HG03060 (cell line): ENCODE results near the gene ALG8.

Experiments
- ATAC-seq: cut with Tn5 transposase; IDR thresholded peaks from one replicate; pipeline ENCODE4 v1.9.1; 2021; ENCODE audit warnings: low read depth, moderate number of reproducible peaks; ENCODE audit not compliant: unreplicated experiment

ALG8 gene

GRCh38 chr11:78161346-78161745 is 21.9 kb upstream of the ALG8 start:
- ATAC-seq, result no peak

GRCh38 chr11:78160557-78160956 is 21.1 kb upstream of the ALG8 start:
- ATAC-seq, result no peak

DNA sequence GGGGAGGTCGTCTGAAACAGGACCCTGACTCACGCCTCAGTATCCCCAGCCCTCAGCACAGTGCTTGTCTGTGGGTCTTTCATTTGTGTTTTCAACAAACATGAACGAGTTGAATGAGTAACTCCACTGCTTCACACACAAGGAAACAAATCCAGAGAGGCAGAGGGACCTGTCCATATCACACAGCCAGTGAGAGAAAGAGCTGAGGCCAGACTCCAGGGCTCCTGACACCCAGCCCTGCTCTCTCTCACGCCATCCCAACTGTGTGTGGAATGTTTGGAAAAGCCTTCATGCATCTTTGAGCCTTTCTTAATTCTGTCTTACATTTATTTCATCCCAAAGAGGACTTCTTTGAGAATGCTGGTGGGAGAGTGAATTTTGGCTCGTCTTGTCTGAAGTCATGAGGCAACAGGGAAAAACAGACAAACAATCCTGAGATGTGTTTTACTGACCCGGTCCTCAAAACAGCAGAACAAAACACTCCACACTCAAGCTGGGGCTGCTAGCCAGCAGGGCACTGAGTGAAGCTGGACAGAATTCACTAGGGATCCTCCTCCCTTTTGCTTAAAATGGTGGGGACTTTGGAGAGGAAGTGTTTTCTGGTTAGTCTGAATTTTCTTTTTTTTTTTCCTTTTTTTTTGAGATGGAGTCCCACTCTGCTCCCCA is 19.7 kb upstream of the ALG8 start:
- ATAC-seq, result no peak

- no peak for ATAC-seq
Observed at GRCh38 chr11:78156127-78156844, 16.9 kb upstream of the ALG8 start.

DNA sequence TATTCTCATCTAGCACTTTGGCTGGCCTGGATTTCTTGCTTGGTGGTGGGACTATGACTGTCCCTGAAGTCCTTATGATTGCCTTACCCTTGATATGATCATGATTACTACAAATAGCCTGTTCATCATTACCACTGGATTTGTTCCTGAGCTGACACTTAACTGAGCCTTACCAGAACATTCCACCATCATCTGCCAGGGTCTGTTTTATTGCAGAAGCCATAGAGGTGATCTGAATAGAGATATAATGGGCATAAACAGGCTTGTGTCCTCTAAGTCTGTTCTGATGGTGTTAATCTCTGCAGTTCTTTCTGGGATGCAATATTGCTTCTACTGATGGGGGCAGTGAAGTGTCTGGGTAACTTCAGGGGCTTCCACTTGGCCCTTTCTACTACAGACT is 12.4 kb upstream of the ALG8 start:
- no peak for ATAC-seq

DNA sequence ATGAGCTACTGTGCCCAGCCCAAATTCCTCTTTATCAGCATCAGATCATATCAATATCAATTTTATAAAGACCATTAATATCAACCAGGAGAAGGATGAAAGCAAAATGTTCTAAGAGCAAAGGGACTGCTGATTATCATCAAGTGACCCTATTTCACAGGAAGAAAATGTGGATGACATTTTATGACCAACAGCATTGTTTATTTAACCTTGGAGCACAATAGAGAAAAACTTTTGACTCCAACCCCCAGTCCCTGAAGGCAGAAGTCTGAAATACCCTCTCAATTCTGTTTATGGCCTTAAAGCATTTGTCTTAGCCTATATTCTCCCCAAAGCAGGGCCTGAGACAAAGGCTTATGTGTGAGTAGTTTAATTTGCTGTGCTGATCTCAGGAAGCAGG is 11.3 kb upstream of the ALG8 start:
- ATAC-seq, result no peak

DNA sequence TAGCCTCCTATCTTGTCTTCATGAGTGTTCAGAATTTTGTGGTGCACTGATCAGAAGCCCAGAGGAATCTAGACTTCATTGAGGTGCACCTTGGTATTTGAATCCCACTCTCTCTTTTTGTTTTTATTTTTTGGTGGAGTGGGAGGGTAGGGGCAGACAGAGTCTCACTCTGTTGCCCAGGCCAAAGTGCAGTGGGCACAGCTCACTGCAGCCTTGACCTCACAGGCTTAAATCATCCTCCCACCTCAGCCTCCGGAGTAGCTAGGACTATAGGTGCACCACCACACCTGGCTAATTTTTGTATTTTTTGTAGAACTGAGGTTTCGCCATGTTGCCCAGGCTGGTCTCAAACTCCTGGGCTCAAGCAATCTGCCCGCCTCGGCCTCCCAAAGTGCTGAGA is 10.9 kb upstream of the ALG8 start:
- ATAC-seq, result no peak

DNA sequence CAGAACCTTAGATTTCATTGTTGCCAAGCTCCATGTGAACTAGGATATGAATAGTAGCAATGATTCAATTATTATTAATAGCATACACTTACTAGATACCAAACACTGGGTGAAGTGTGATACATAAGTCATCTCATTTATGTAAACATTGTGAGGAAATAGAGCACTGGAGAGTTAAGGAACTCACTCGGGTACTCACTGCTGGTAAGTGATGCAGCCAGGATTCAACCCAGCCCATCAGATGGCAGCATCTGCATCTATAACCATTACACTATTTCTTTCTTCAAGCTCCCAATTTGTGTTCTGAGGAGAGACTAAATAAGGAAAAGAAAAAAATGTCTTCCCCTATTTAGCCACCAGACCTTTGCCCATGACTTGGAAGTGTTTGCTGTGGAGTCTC is 10.2 kb upstream of the ALG8 start:
- no peak for ATAC-seq

DNA sequence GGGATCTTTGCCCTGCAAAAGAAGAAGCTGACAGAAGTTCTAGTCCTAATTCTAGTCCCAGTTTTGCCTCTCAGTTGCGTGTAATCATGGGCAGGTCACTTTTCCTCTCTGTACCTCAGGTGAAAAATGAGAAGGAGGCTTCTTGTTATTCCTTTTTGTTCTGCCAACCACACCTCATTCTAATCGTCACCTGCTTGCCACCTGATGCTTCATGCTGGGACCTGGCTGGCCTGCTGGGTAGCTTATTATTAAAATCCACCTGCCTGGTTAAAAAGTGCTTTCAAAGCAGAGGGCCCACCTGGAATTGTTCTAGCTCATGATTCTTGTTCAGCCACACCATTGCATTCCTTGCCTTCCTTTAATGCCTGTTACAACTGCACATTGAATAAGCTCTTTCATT is 8.4 kb upstream of the ALG8 start:
- no peak for ATAC-seq

DNA sequence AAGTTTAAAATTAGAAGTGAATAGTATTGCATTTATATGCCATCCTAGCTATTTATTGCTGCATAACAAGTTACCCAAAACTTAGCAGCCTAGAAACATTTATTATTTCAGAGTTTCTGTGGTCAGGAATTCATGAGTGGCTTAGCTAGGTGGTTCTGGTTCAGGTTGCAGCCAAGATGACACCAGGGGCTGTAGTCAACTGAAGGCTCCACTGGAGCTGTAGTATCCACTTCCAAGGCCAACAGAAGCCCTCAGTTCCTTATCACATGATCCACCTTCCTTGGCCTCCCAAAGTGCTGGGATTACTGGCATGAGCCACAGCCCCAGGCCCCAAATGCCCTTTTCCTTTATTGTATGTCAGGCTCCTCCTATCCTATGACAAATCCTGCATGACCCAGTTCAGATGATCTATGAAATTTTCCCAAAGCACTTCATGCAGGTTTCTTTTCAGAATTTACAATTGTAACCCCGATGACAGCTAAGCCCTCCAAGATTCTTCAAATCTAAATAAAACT is 6.1 kb upstream of the ALG8 start:
- ATAC-seq, result no peak

GRCh38 chr11:78140392-78141077 is 1.1 kb upstream of the ALG8 start:
- no peak for ATAC-seq

GRCh38 chr11:78138694-78139421 is 568 bp downstream of the ALG8 start:
- peak; percentile 5 for ATAC-seq

DNA sequence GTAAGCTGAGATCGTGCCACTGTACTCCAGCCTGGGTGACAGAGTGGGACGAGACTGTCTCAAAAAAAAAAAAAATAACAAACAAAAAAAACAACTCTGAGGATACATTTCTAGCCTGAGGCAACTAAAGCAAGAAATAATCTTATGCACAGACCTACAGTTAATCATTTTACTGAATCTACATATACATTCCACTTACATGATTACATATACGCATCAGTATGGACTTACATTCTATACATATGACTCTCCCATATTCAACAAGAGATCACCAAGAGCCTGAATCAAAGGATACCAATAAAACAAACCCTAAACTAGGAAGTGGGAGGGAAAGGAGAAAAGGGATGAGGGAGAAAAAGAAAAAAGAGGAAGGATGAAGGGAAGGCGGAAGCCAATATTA is 1.1 kb downstream of the ALG8 start:
- ATAC-seq, result no peak

- no peak for ATAC-seq
Observed at GRCh38 chr11:78132475-78132874, 7.0 kb downstream of the ALG8 start.

- no peak for ATAC-seq
Observed at GRCh38 chr11:78131956-78132355, 7.5 kb downstream of the ALG8 start.

DNA sequence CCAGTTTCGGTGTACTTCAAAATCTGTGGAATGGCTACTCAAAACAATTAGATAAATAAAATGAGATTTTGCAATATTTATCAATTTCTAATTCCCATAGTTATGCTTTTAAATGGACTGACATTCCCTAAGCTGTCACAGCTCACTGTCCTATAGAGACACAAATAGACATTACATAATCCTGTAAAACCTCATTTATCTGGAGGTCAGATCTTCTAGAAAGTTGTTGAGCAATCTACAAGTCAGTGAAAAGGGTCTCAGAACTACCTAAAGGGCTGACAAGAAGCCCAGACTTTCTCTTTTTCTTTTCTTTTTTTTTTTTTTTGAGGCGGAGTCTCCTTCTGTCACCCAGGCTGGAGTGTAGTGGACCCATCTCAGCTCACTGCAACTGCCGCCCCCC is 12.0 kb downstream of the ALG8 start:
- no peak for ATAC-seq

- no peak for ATAC-seq
Observed at GRCh38 chr11:78112582-78113275, 26.7 kb downstream of the ALG8 start.

- ATAC-seq, result no peak
Observed at GRCh38 chr11:78111298-78111697, 28.1 kb downstream of the ALG8 start.

GRCh38 chr11:78110830-78111229 is 28.6 kb downstream of the ALG8 start:
- no peak for ATAC-seq

- ATAC-seq, result no peak
Observed at GRCh38 chr11:78110351-78110750, 29.1 kb downstream of the ALG8 start.
